ENCODE measurements around the gene ATAD5. TPM values are rescaled to one million over a fixed set of nuclear protein-coding genes. Genes with fewer than 3 reads are reported as not detected.
"Not testable (repeated sequence)": the region's sequence is repeated elsewhere in the genome, so short reads cannot be mapped to it uniquely, and the experiment has no call there.

The ATAD5 gene
- total RNA-seq, 1 experiment from 2014 or later, result 18.4 TPM

GRCh38 chr17:30926516-30926915 is 94.8 kb downstream of the ATAD5 start:
- CTCF ChIA-PET, result no interaction called here
- no peak overlapping the region for H3K4me3 Mint-ChIP-seq (ENCODE audit: low read depth, unreplicated experiment)
- H3K27me3 Mint-ChIP-seq (ENCODE audit: unreplicated experiment), result peaks cover 48% of the 10 kb centered on the region
- H3K4me1 Mint-ChIP-seq (ENCODE audit: low read depth, unreplicated experiment), result no peaks in the 10 kb centered on the region
- intact Hi-C loops (cut with micrococcal nuclease; ENCODE audit: unreplicated experiment), result no loop called here
- TF ChIP-seq CTCF (IDR thresholded peaks at IDR 0.05; ENCODE audit: unreplicated experiment), result no peak
- peaks cover 2% of the 10 kb centered on the region for H3K36me3 Mint-ChIP-seq (ENCODE audit: insufficient read depth, unreplicated experiment)
- no peak overlapping the region for H3K27ac Mint-ChIP-seq (ENCODE audit: unreplicated experiment)
- no peak for DNase-seq
- BruUV-seq (replicated peaks), result no TSS peak
- no peaks in the 10 kb centered on the region for H3K9me3 Mint-ChIP-seq (ENCODE audit: low read depth, unreplicated experiment)

- no TSS peak for BruUV-seq (replicated peaks)
- no peaks in the 10 kb centered on the region for H3K9me3 Mint-ChIP-seq (ENCODE audit: low read depth, unreplicated experiment)
- H3K27me3 Mint-ChIP-seq (ENCODE audit: unreplicated experiment), result peaks cover 36% of the 10 kb centered on the region
- no peak for TF ChIP-seq CTCF (IDR thresholded peaks at IDR 0.05; ENCODE audit: unreplicated experiment)
- CTCF ChIA-PET, result interaction anchor here (0.6 to 0.7 kb wide), 2 partner anchors 12 to 121 kb away, joined by 3 to 5 read pairs; no protein-coding TSS in a partner anchor
- DNase-seq, result no peak
- H3K4me3 Mint-ChIP-seq (ENCODE audit: low read depth, unreplicated experiment), result no peak overlapping the region
- intact Hi-C loops (cut with micrococcal nuclease; ENCODE audit: unreplicated experiment), result no loop called here
- H3K4me1 Mint-ChIP-seq (ENCODE audit: low read depth, unreplicated experiment), result no peaks in the 10 kb centered on the region
- no peak overlapping the region for H3K27ac Mint-ChIP-seq (ENCODE audit: unreplicated experiment)
- H3K36me3 Mint-ChIP-seq (ENCODE audit: insufficient read depth, unreplicated experiment), result no peaks in the 10 kb centered on the region
Observed at GRCh38 chr17:30927756-30928155, 96.0 kb downstream of the ATAD5 start.

- Mint-ChIP-seq H3K4me1 (ENCODE audit: low read depth, unreplicated experiment) (no peaks in the 10 kb centered on the region), H3K27ac (ENCODE audit: unreplicated experiment) (no peak overlapping the region), H3K27me3 (ENCODE audit: unreplicated experiment) (peaks cover 32% of the 10 kb centered on the region), H3K9me3 (ENCODE audit: low read depth, unreplicated experiment) (no peaks in the 10 kb centered on the region), H3K36me3 (ENCODE audit: insufficient read depth, unreplicated experiment) (no peaks in the 10 kb centered on the region), H3K4me3 (ENCODE audit: low read depth, unreplicated experiment) (no peak overlapping the region)
- intact Hi-C loops (cut with micrococcal nuclease; ENCODE audit: unreplicated experiment), result no loop called here
- CTCF ChIA-PET, result interaction anchor here (0.6 to 0.7 kb wide), 2 partner anchors 11 to 120 kb away, joined by 3 to 5 read pairs; no protein-coding TSS in a partner anchor
- BruUV-seq (replicated peaks), result no TSS peak
- DNase-seq, result no peak
- TF ChIP-seq CTCF (IDR thresholded peaks at IDR 0.05; ENCODE audit: unreplicated experiment), result no peak
Observed at GRCh38 chr17:30928584-30928983, 96.8 kb downstream of the ATAD5 start.

- BruUV-seq (replicated peaks), result no TSS peak
- Mint-ChIP-seq H3K4me1 (ENCODE audit: low read depth, unreplicated experiment) (no peaks in the 10 kb centered on the region), H3K4me3 (ENCODE audit: low read depth, unreplicated experiment) (no peak overlapping the region), H3K9me3 (ENCODE audit: low read depth, unreplicated experiment) (no peaks in the 10 kb centered on the region), H3K36me3 (ENCODE audit: insufficient read depth, unreplicated experiment) (no peaks in the 10 kb centered on the region), H3K27ac (ENCODE audit: unreplicated experiment) (no peak overlapping the region), H3K27me3 (ENCODE audit: unreplicated experiment) (peaks cover 38% of the 10 kb centered on the region)
- intact Hi-C loops (cut with micrococcal nuclease; ENCODE audit: unreplicated experiment), result no loop called here
- CTCF ChIA-PET, result no interaction called here
- DNase-seq, result no peak
- TF ChIP-seq CTCF (IDR thresholded peaks at IDR 0.05; ENCODE audit: unreplicated experiment), result no peak
Observed at GRCh38 chr17:30929081-30929633, 97.4 kb downstream of the ATAD5 start.

GRCh38 chr17:30929861-30930260 is 98.1 kb downstream of the ATAD5 start:
- H3K4me1 Mint-ChIP-seq (ENCODE audit: low read depth, unreplicated experiment); CTCF ChIA-PET; H3K27ac Mint-ChIP-seq (ENCODE audit: unreplicated experiment); DNase-seq; H3K36me3 Mint-ChIP-seq (ENCODE audit: insufficient read depth, unreplicated experiment); BruUV-seq (replicated peaks); H3K4me3 Mint-ChIP-seq (ENCODE audit: low read depth, unreplicated experiment); H3K9me3 Mint-ChIP-seq (ENCODE audit: low read depth, unreplicated experiment); intact Hi-C loops (cut with micrococcal nuclease; ENCODE audit: unreplicated experiment): not testable (repeated sequence)
- H3K27me3 Mint-ChIP-seq (ENCODE audit: unreplicated experiment), result peaks cover 43% of the 10 kb centered on the region
